ENCODE data around the gene MBIP.
A peak's percentile ranks its signal among the peaks of the same experiment; 100 is the strongest.
"Not testable (repeated sequence)": the region's sequence is repeated elsewhere in the genome, so short reads cannot be mapped to it uniquely, and the experiment has no call there.

Gene MBIP, protein sequence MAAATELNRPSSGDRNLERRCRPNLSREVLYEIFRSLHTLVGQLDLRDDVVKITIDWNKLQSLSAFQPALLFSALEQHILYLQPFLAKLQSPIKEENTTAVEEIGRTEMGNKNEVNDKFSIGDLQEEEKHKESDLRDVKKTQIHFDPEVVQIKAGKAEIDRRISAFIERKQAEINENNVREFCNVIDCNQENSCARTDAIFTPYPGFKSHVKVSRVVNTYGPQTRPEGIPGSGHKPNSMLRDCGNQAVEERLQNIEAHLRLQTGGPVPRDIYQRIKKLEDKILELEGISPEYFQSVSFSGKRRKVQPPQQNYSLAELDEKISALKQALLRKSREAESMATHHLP

DNA sequence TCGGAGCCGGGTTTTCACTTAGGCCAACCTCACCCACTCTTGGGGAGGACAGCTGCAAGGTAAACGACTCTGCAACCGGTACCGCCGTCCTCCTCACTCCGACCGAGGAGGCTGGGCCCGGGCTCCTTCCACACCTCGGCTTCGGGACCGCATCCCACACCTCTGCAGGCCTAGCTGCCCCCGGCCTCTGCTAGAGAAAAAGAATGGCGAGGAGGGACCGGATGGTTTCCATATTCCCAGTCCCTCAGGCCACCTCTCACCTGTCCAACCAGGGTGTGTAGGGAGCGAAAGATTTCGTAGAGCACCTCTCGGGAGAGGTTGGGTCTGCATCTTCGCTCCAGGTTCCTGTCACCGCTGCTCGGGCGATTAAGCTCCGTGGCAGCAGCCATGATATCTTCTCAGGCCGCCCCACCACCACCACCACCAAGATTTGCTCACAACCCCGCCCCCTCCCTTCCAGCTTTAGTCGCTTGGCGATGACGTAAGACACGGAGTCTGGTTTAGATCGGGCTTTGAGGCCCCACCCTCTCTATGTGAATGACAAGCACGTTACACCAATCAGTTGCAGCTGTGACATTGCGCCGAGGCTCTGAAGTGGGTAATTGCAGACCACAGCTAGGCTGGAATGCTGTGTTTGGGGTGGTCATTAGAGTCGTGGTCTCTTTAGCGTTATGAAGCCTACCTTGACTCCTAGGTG, at the start of gene MBIP:
Gene MBIP, minus strand, starts transcription at position 438 of the 697 bp plus-strand sequence. Its CDS starts 49 bp downstream, at position 389.
- peak; percentile 80 for DNase-seq (ENCODE audit: low read depth)

DNA sequence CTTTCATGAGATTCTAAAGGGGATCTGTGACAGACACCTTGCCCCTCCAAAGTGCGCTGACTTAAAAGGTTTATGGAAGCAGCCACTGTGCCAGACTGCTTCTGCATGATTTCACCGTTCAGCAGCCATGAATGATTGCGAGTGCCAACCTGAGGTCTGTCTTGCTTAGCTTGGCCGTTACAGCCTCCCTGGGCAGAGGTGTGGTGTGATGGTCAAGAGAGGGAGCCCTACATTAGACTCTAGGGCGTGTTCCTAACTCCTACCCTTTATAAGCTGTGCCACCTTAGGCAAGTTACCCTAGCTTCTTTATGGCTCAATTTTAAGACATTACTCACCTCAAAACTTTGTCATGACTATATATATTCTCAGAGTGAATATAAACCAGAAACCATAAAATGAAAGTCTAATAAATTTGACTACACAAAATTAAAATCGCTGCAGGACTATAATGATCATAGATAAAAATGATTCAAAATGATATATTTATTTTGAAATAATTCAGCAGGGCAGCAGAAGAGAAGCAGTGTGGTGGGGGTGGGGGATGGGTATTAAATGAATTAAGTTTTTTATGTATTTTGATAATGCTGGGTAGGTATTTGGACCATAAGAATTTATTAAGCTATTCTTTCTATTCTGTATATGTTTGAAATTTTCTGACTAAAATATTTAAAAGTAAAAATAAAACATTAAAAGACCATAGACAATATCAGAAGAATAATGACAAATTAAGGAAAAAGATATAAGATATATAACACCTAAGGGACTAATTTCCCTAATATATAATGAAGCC, 47.7 kb upstream of the MBIP start:
- no peak for DNase-seq (ENCODE audit: low read depth)

DNA sequence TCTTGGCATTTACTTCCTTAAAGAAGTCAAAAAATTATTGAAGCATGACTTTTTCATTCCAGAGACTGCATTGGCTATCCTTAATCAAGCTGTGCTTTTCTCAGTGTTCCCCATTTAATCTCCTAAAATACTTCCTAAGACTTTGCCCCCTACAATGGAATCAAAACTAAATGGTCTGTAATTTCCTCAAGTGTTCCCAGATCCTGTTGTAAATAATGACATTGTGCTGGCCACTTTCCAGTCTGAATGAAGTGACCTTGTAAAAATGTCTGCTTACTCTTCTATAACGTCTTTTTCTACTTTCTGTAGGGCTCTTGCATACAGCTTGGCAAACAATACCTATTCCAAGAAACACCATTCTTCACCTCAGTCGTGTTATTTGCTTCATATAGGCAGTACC, 45.3 kb upstream of the MBIP start:
- DNase-seq (ENCODE audit: low read depth), result no peak

DNA sequence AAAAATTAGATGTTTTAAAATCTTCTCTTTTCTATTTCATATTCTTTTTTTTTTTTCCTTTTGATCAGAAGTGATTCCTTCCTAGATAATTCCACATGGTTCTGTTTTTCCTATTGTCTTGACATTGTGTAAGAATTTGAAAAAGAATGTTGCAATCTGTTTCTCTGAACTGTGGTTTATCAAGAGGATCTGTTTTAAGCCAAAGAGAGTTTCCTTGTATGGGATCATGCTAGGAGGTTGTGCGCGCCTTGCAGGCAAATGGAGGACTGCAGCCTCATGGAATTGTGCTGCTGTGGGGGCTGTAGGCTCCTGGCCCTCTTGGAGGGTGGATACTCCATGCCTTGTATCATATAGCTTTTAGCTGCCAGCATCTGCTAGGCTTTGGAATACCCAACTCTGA, 43.3 kb upstream of the MBIP start:
- no peak for DNase-seq (ENCODE audit: low read depth)

DNA sequence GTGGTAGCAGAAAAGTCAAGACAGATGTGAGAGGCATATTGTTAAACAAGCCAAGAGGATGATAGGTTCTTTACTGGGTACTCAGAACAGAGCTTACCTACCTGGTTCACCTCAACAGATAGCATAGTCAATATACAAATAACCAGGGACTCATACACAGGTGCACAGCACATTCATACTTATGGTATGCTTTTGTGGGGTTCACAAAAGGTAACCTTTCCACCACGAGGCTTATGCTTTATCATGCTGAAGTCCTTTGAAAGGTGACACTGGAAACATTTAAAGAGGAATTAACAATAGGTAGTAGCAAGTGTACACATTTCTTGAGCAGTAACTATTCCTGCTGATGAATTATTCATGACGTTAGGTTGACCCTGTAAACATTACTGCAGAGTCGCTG, 42.2 kb upstream of the MBIP start:
- no peak for DNase-seq (ENCODE audit: low read depth)

DNA sequence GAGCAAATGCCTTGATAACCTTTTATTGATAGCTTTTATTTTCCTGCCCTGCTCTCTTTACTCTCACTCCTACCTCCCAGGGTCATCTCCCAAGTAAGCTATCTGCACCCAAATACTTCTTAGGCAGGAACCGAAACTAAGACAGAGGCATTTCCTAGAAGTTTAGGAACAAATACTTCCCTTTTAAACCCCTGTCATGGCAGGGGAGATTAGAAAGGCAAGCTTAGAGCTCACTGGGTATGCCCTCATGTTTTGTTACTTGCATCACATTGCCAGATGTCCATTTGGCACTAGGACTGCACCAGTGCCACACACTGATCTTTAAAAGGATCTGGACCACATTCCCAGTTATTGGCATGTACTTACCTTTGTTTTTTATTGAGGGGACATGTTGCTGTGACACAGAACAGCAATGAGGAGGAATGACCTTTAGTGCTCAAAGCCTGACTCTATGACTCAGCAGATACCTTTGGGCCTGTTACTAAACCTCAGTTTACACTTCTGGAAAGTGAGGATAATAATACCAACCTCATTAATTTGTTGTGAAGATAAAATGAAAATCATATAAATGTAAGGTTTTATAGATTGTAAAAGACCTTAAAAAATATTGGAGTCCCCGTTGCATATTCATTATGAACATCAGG, 40.9 kb upstream of the MBIP start:
- no peak for DNase-seq (ENCODE audit: low read depth)

DNA sequence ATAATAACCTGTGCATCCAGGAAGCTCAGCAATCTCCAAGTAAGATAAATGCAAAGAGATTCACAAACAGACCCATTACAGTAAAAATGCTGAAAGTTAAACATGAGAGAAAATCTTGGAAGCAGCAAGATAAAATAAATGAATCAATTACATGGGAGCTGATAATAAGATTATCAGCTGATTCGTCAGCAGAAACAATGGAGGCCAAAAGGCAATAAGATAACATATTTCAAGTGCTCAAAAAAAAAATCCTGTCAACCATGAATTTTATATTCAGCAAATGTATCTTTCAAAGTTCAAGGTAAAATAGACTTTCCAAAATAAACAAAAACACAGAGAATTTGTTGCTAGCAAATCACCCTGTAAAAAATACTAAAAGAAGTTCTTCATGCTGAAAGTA, 36.4 kb upstream of the MBIP start:
- DNase-seq (ENCODE audit: low read depth), result no peak

DNA sequence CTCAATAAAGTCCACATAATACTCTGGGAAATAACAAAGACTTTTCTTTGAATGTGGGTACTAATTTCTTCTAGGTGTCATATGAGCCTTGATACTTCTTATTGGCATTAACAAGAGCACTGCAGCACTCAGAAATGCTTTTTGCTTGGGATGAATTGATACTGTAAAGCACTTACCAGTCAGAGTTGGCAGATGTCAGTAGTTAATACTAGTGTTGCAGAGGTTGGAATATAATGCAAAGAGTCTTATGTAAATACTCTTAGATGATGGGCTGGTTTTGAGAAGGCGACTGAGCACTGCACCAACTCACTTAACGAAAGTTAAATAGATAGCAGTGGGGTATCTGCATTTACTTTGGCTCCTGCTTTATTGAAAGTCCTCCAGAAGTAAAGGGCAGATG, 25.6 kb upstream of the MBIP start:
- no peak for DNase-seq (ENCODE audit: low read depth)

DNA sequence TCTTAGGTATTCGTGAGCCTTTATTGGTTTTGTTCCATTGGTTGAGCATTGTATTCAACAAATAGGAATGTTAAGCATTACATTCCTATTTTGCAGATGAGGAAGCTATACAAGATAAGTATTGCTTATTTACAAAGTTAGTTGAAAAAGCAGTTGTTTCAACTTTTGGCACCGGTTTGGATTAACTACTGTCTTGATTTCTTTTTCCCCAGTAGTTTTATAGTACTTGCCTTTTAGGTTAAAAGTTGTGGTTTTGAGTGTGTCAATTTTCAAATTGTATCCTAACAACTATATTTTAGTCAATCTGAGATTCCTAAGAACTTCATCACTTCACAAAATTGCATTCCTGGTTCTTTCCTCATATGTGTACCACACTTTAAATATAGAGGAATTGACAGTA, 23.8 kb upstream of the MBIP start:
- DNase-seq (ENCODE audit: low read depth), result no peak

DNA sequence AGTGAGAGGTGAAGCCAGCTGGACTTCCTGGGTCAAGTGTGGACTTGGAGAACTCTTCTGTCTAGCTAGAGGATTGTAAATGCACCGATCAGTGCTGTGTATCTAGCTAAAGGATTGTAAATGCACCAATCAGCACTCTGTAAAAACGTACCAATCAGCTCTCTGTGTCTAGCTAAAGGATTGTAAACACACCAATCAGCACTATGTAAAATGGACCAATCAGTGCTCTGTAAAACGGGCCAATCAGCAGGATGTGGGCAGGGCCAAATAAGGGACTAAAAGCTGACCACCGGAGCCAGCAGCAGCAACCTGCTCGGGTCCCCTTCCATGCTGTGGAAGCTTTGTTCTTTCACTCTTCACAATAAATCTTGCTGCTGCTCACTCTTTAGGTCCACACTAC, 21.4 kb upstream of the MBIP start:
- not testable (repeated sequence) for DNase-seq (ENCODE audit: low read depth)

DNA sequence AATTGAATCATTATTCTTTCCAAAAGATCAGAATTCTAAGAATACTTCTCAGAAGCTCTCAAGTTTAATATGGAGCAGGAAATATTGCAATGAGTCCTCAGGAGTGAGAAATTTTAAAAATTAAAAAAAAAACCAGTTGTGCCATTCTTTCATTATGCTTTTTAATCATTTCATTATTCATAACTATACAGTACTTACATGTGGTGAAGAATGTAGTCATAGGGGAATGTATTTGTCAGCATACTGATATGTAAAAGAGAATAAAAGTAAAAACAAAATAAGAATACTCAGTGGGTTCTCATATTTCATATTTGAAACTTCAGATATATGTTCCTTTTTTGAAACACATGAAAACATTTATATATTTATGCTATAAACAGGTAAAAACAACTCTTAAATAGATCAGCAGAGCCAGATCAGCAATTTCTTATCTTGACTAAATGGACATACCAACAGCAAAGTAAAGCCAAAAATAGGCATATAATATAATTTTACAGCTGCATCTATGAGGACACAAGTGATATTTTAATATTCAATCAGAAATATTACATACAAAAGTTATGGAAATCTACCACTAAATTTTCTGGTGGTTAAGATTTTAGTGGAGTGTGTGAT, 19.9 kb upstream of the MBIP start:
- no peak for DNase-seq (ENCODE audit: low read depth)

DNA sequence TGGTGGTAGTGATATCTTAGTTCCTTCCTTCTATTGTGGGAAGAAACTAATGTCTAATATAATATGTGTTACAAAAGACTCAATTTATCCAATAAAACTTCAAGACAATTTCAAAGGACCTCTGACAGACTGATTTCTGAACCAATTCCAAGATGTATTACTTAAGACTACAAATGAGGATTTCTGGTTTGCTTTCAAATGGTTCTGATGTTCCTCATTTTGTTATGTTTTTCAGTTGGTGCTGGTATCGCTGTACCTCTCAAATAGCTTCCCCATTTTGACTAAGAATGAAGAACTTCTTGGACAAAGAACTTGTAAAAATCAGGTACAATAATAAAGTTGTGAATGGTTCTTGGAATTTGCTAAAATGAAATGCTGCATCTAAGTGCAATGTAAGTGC, 19.4 kb upstream of the MBIP start:
- no peak for DNase-seq (ENCODE audit: low read depth)

DNA sequence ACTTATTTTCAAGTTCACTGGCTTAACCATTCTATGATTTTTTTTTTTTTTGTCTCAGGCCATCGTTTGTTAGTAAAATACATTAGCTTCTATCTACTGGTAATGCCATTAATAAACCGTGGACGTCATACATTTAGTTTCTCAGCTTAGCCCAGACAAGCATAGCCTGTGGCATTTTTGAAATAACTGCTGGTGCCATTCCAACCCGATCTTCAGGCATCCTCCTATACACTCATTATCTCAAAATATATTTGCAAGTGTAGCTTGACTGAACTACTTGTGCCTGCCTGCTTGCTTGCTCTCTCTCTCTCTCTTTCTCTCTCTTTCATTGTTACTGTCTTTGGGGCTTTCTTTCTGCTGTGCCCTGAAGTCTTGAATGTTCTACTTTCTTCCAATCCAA, 12.7 kb upstream of the MBIP start:
- no peak for DNase-seq (ENCODE audit: low read depth)

DNA sequence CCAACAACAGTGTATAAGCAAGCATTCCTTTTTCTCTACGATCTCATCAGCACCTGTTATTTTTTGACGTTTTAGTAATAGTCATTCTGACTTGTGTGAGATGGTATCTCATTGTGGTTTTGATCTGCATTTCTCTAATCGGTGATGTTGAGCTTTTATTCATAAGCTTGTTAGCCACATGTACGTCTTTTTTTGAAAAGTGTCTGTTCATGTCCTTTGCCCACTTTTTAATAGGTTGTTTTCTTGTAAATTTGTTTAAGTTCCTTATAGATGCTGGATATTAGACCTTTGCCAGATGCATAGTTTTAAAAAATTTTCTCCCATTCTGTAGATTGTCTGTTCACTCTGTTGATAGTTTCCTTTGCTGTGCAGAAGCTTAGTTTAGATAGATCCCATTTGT, 7.1 kb upstream of the MBIP start:
- DNase-seq (ENCODE audit: low read depth), result not testable (repeated sequence)

DNA sequence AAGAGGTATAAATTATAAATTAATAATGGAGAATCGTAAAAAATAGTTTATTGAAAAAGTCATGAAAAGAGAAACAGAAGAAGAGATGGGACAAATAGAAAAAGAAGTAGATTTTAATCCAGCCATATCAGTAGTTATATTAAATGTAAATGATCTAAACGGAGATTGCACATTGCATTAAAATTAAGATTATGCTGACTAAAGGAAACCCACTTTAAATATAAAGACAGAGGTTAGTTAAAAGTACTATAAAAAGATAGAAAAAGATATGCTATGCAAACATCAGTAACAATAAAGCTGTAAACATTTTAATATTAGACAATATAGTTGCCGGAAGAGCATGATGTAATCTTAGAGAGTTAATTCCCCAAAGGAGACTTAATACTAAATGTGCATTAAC, 5.4 kb upstream of the MBIP start:
- DNase-seq (ENCODE audit: low read depth), result no peak

DNA sequence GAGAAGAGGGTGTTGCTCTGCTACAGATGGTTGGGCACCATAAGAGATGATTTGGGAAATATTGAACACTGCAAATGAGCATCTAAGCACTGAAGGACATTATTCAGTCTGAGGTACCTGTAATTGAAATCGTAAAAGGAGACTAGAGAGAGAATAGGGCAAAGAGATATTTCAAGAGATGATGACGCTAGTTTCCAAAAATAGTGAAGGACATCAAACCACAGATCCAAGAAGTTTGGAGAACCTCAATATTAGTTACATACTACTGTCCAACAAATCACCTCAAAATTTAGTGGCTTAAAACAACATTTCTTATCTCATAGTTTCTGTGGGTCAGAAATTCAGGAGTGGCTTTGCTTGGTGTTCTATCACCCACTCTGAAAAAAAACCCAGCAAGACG, 4.5 kb upstream of the MBIP start:
- DNase-seq (ENCODE audit: low read depth), result no peak

DNA sequence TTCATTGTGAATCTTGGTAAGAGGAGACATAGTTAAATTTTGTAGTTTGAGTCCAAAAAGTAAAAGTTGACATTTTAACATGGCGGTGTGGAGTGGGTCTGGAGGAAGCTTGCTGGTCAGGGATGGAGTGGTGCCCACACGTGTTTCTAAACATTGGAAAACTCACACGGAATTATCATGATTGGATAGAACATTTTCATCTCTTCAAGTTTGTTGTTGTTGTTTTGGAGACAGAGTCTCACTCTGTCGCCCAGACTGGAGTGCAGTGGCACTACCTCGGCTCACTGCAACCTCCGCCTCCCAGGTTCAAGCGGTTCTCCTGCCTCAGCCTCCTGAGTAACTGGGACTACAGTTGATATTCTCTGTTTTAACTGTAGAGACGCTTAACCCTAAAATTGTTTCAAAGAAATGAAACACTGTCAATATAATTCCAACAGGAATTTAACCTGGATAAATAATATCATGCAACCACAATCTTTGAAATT, 502 bp upstream of the MBIP start:
- no peak for DNase-seq (ENCODE audit: low read depth)

DNA sequence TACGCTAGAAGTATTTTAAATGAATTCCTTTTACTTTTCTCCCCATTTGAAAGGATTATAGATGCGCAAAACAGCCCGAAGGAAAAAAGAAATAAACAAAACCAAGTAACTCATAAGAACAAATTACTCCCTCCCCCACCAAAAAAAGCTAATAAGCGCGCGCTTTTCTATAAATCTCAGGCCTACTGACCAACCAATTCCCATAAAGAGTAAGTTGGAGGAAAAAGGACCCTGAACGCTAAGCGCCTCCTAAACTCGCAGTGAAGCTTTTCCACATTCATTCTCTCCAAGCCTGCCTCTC, 588 bp downstream of the MBIP start:
- no peak for DNase-seq (ENCODE audit: low read depth)

DNA sequence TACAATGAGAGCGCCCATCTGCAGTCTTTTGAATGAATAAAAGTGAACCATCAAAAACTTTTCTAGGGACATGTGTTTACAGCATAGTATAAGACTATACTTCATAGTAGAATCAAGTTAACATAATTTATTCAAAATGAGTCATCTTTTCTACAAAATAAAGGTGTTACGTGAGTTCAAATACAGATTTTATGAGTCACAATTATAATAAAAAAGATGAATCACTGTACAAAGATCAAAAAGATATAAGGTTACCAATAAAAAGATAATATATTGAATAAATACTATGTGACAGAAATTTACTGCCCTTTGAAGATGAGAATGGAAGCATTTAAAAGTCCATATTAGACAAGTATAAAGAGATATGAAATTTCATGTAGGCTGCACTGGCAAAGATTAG, 2.8 kb downstream of the MBIP start:
- no peak for DNase-seq (ENCODE audit: low read depth)

DNA sequence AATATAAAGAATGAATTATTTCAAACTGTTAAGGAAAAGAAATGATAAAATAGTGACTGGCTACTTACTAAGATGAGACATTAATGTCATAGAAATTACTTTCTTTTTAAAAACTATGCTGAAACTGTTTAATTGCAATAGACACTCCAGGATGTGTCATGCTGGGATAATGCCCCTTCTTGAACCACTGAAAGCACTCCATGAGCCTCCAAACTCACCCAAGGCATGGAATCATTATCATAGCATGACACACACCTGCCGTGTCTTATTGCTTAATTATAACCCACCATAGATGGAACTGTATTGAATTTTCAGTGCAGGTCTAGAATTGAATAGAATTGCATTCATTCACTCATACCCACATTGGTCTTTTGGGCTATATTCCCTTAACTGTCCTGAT, 4.3 kb downstream of the MBIP start:
- DNase-seq (ENCODE audit: low read depth), result no peak

DNA sequence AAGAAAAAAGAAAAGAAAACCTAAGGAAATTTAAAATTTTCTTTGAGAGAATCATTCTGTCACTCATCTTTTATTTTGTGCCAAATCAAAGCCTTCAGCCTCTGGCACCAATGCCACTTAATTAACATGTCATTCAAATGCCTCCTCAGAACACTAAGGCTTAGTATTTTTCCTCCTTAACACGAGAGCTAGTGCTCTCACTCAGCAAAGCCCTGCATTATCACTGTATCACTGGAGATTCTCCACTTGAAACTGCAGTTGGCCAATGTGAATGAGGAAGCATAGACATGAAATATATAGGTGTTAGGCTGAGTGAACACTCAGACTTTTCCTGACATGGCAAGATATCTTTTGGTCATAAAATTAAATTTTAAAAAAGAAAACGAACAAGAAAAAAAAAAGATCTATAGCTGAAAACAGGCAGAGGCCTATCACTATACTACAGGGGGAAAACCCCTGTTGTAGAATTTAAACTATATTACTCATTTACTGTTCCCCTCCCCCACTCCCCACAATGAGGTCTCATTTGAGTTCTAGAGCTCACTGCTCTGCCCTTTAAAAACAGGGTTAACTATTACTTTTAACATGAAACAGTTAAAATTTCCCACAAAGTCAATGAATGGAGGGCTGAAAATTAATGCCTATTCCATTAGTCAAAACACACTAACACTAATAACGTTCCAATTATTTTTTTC, 5.1 kb downstream of the MBIP start:
- no peak for DNase-seq (ENCODE audit: low read depth)

DNA sequence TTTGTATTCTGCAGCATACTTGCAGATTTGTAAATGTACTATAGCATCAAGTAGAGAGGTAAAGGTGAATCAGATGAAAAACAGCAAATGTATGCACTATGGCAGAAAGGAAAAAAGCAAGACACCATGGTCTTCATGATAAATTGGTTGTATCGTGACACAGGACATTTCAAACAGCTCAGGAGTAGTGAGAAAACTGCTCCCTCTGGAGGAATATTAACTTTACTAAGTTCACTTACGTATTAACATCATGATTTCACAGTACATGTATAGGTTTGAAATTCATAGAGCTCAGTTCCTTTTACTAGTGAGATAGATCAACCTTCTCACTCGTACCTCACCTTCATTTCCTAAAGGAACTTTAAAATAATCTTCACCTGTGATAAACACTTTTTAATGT, 6.5 kb downstream of the MBIP start:
- DNase-seq (ENCODE audit: low read depth), result no peak

All from stimulated activated CD8-positive, alpha-beta memory T cell treated with anti-CD3 and anti-CD28 coated beads, Interleukin-12 subunit alpha, Interleukin-12 subunit beta, amount 100 ng/mL, for 1 hour (primary cell).